NCI-H2196 treated with DMSO at 0.1 percent for 48 hours (cell line): ENCODE measurements around the gene PLK3.
A peak's percentile ranks its signal among the peaks of the same experiment; 100 is the strongest.
"Not testable (repeated sequence)": the region's sequence is repeated elsewhere in the genome, so short reads cannot be mapped to it uniquely, and the experiment has no call there.

Experiments used
- DNase-seq: peaks from one replicate; lab custom pipeline; 2025; ENCODE audit not compliant: unreplicated experiment; lab: John Stamatoyannopoulos, UW

PLK3 gene

GRCh38 chr1:44786841-44787426, 13.2 kb upstream of the PLK3 start:
- DNase-seq, result no peak

GRCh38 chr1:44787506-44787905, 12.7 kb upstream of the PLK3 start:
- no peak for DNase-seq

- no peak for DNase-seq
These were observed 11.9 kb upstream of the PLK3 start, which contains the start of gene BEST4 for GRCh38 chr1:44788120-44788860. Gene BEST4 (minus strand): TSS chr1:44788170. CDS start chr1:44787705, 465 bp downstream.

- DNase-seq, result no peak
These were observed 9.0 kb upstream of the PLK3 start for GRCh38 chr1:44790968-44791801.

GRCh38 chr1:44792736-44793502, 7.3 kb upstream of the PLK3 start:
- no peak for DNase-seq

GRCh38 chr1:44797886-44798285, 2.3 kb upstream of the PLK3 start:
- DNase-seq, result not testable (repeated sequence)

GRCh38 chr1:44798481-44799365, 1.5 kb upstream of the PLK3 start:
- DNase-seq, result no peak

GRCh38 chr1:44801491-44802305, 1.5 kb downstream of the PLK3 start:
- no peak for DNase-seq

- DNase-seq, result no peak
These were observed 2.3 kb downstream of the PLK3 start for GRCh38 chr1:44802306-44803061.

GRCh38 chr1:44803062-44803311, 2.8 kb downstream of the PLK3 start:
- DNase-seq, result no peak

GRCh38 chr1:44803312-44804095, 3.3 kb downstream of the PLK3 start:
- DNase-seq, result no peak

- DNase-seq, result no peak
These were observed 5.3 kb downstream of the PLK3 start for GRCh38 chr1:44805311-44806024.

- no peak for DNase-seq
These were observed 6.0 kb downstream of the PLK3 start for GRCh38 chr1:44806025-44806703.

- DNase-seq, result no peak
These were observed 6.7 kb downstream of the PLK3 start, which contains the start of gene DYNLT4 for GRCh38 chr1:44806704-44807363. Gene DYNLT4 (minus strand): TSS chr1:44807351. CDS start chr1:44806668, 683 bp downstream.

- peak; percentile 95 for DNase-seq
These were observed 7.3 kb downstream of the PLK3 start for GRCh38 chr1:44807364-44808062.
